ENCODE measurements around the gene ZBTB16. TPM values are rescaled to one million over a fixed set of nuclear protein-coding genes. Genes with fewer than 3 reads are reported as not detected.

ZBTB16 gene
- total RNA-seq, 5 donors from 2014 or later (not counting 1 experiment from before 2014, with no cell fraction given), result 8.3 to 20.5 (median 12.4) TPM

DNA sequence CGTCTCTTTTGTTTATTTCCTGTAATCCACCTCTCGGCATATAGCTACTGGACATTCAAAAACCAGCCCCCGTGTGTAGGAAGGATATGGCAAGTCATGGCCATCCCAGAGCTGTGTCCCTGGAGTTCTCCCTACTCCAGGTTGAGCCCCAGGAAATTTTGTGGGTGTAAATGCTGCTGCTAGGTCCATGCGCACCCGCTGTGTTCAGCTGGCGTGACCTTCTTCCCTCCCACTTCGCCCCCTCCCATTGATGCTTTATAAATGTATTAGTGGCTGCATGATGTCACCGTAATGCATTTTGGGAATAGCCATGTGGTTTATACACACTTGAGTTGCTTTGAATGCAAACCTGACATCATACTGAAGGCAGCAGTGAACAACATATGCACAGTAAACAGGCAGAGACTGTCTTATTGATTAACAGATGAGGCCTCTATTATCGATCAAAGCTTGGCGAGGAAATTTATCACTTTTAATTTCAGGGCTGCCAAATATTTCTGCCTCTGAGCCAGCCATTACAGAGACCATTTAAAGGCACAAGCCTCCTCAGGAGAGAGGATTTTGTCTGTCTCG, 123.0 kb downstream of the ZBTB16 start:
- Mint-ChIP-seq H3K27me3 (no peaks in the 10 kb centered on the region), H3K9me3 (no peaks in the 10 kb centered on the region), H3K4me3 (peak overlapping the region; percentile 19 to 63 (median 44)), H3K36me3 (no peaks in the 10 kb centered on the region), H3K27ac (peak overlapping the region; percentile 86 to 91), H3K4me1 (peaks cover 88 to 95% (median 93%) of the 10 kb centered on the region in 3 donors)
- POLR2A ChIA-PET, result interaction anchor here (0.6 to 1.8 kb wide), 3 partner anchors 11 to 111 kb away, joined by 3 to 9 read pairs (median 4); no protein-coding TSS in a partner anchor
- Histone ChIP-seq H3K27ac (ENCODE audit: low read length) (peak overlapping the region; percentile 77), H3K4me1 (ENCODE audit: control insufficient read depth in 1 of 2, extremely low read depth in 1 of 2, insufficient read depth in 2 of 2, low read length in 2 of 2) (peaks cover 20 to 63% of the 10 kb centered on the region in 2 experiments), H3K4me3 (ENCODE audit: control insufficient read depth in 1 of 2, extremely low read depth in 1 of 2, low read length in 1 of 2) (no peak overlapping the region), H3K27me3 (replicated peaks in 1 of 2; ENCODE audit: control insufficient read depth in 2 of 2, extremely low read depth in 1 of 2, insufficient read depth in 2 of 2, low read length in 1 of 2) (no peaks in the 10 kb centered on the region), H3K36me3 (ENCODE audit: control insufficient read depth in 2 of 2, extremely low read depth in 1 of 2, insufficient read depth in 1 of 2, low read length in 1 of 2) (no peaks in the 10 kb centered on the region), H3K9me3 (no peaks in the 10 kb centered on the region)
- no peak for ATAC-seq (replicated peaks in 1 of 4)
- 87% methylated on average over 4 of the region's 11 CpGs for WGBS (ENCODE audit: insufficient coverage)
- CTCF ChIA-PET, result interaction anchor here (1.2 to 2.1 kb wide), 5 partner anchors 10 to 122 kb away, joined by 4 to 8 read pairs (median 6); no protein-coding TSS in a partner anchor
- DNase-seq, result no peak

DNA sequence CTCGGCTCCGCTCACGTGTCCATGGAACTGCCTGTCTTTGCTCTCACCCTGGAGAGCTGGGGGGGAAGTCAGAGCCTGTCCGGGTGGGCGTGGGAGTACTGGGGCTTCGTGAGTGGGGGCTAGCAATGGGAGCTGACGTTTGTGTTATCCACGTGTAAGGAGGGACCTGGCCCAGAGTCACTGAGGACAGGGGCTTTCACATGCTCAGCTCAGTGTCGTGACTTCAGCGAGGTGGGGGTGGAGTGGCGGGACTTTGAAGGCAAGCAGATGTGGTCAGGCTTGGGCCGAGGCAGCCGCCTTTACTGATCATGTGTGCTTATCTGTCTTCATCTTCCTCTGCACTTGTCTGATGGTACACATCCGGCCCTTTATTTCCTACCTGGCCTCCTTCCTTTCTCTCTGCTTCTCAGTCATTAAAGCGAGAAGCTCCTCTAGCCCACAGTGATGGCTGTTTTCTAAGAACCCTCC, 123.6 kb downstream of the ZBTB16 start:
- H3K27me3 ChIP-seq (replicated peaks in 1 of 2; ENCODE audit: control insufficient read depth in 2 of 2, extremely low read depth in 1 of 2, insufficient read depth in 2 of 2, low read length in 1 of 2), result no peaks in the 10 kb centered on the region
- no peak overlapping the region for H3K4me3 ChIP-seq (ENCODE audit: control insufficient read depth in 1 of 2, extremely low read depth in 1 of 2, low read length in 1 of 2)
- ChIA-PET POLR2A (interaction anchor here (0.5 to 1.8 kb wide), 3 partner anchors 10 to 77 kb away, joined by 4 to 9 read pairs (median 4); no protein-coding TSS in a partner anchor), CTCF (interaction anchor here (0.6 to 1.8 kb wide), 6 partner anchors 9 to 122 kb away, joined by 3 to 7 read pairs (median 4); no protein-coding TSS in a partner anchor)
- no peaks in the 10 kb centered on the region for H3K9me3 Mint-ChIP-seq
- H3K27ac Mint-ChIP-seq, result peak overlapping the region; percentile 86 to 91
- H3K9me3 ChIP-seq, result no peaks in the 10 kb centered on the region
- ATAC-seq (replicated peaks in 1 of 4) (peak; percentile 83 to 93 (median 88)), DNase-seq (peak; percentile 43 to 89 (median 67))
- H3K4me1 ChIP-seq (ENCODE audit: control insufficient read depth in 1 of 2, extremely low read depth in 1 of 2, insufficient read depth in 2 of 2, low read length in 2 of 2), result peaks cover 20 to 63% of the 10 kb centered on the region in 2 experiments
- H3K27me3 Mint-ChIP-seq, result no peaks in the 10 kb centered on the region
- peak overlapping the region; percentile 77 for H3K27ac ChIP-seq (ENCODE audit: low read length)
- 6% methylated on average over 9 of the region's 15 CpGs for WGBS (ENCODE audit: insufficient coverage)
- peak overlapping the region; percentile 19 to 63 (median 44) for H3K4me3 Mint-ChIP-seq
- peaks cover 86 to 93% (median 92%) of the 10 kb centered on the region in 3 donors for H3K4me1 Mint-ChIP-seq
- no peaks in the 10 kb centered on the region for H3K36me3 Mint-ChIP-seq
- H3K36me3 ChIP-seq (ENCODE audit: control insufficient read depth in 2 of 2, extremely low read depth in 1 of 2, insufficient read depth in 1 of 2, low read length in 1 of 2), result no peaks in the 10 kb centered on the region

DNA sequence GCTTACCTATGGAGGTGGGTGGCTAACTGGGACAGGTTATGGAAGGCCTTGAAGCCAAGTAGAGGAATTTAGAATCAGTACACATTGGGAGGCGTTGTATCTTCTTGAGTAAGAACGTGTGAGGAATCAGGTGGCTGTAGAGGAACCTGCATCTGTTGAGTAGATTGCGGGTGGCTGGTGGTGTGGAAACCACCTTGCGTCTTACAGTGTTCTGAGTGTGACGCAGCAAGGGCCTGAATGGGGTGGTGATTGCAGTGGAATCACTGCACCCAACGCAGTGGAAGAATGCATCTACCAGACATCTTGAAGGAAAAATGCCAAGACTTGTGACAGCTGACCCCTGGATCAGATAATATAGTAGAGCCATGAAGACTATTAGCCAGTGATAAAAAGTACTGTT, 125.9 kb downstream of the ZBTB16 start:
- ChIA-PET POLR2A (no interaction called here), CTCF (no interaction called here)
- Mint-ChIP-seq H3K27ac (peak overlapping the region; percentile 56 to 74), H3K4me3 (no peak overlapping the region), H3K27me3 (no peaks in the 10 kb centered on the region), H3K4me1 (peaks cover 73 to 79% (median 76%) of the 10 kb centered on the region in 3 donors), H3K9me3 (peaks cover 0 to 5% (median 0%) of the 10 kb centered on the region in 3 donors), H3K36me3 (no peaks in the 10 kb centered on the region)
- DNase-seq (peak in 19 of 35 experiments; percentile 15 to 68 (median 43)), ATAC-seq (replicated peaks in 1 of 4) (no peak)
- H3K9me3 ChIP-seq, result no peaks in the 10 kb centered on the region
- no peak overlapping the region for H3K27ac ChIP-seq (ENCODE audit: low read length)
- WGBS (ENCODE audit: insufficient coverage), result 94% methylated on average over 6 of the region's 6 CpGs
- H3K36me3 ChIP-seq (ENCODE audit: control insufficient read depth in 2 of 2, extremely low read depth in 1 of 2, insufficient read depth in 1 of 2, low read length in 1 of 2), result no peaks in the 10 kb centered on the region
- no peaks in the 10 kb centered on the region for H3K27me3 ChIP-seq (replicated peaks in 1 of 2; ENCODE audit: control insufficient read depth in 2 of 2, extremely low read depth in 1 of 2, insufficient read depth in 2 of 2, low read length in 1 of 2)
- H3K4me3 ChIP-seq (ENCODE audit: control insufficient read depth in 1 of 2, extremely low read depth in 1 of 2, low read length in 1 of 2), result no peak overlapping the region
- H3K4me1 ChIP-seq (ENCODE audit: control insufficient read depth in 1 of 2, extremely low read depth in 1 of 2, insufficient read depth in 2 of 2, low read length in 2 of 2), result peaks cover 14 to 42% of the 10 kb centered on the region in 2 experiments

DNA sequence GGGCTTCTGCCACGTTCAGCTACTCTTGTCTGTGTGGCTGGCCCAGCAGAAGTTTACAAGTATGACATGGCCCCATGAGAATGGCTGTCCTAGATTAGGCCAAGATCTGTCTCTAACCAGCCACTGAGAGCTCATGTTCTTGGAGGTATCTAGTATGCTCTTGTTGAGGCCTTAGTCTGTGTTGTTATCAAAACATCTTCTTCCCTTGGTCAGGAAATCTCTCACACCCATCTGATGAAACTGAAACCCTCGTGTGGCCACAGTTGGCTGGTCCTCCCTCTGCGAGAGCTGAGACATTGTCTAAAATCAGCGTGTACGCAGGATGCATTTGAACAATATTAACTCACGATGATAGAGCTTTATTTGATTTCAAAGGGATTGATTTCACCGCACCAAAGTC, 127.7 kb downstream of the ZBTB16 start:
- no peak for ATAC-seq (replicated peaks in 1 of 4)
- Mint-ChIP-seq H3K36me3 (peaks cover 9% of the 10 kb centered on the region), H3K27ac (peak overlapping the region; percentile 56 to 77), H3K4me3 (no peak overlapping the region), H3K9me3 (peaks cover 4 to 17% (median 6%) of the 10 kb centered on the region in 3 donors), H3K27me3 (no peaks in the 10 kb centered on the region), H3K4me1 (peaks cover 58 to 64% (median 59%) of the 10 kb centered on the region in 3 donors)
- POLR2A ChIA-PET, result interaction anchor here in 1 of 2 donors (1.2 kb wide), 1 partner anchor 17 kb away, joined by 3 read pairs; no protein-coding TSS in a partner anchor
- Histone ChIP-seq H3K27me3 (replicated peaks in 1 of 2; ENCODE audit: control insufficient read depth in 2 of 2, extremely low read depth in 1 of 2, insufficient read depth in 2 of 2, low read length in 1 of 2) (no peaks in the 10 kb centered on the region), H3K9me3 (no peaks in the 10 kb centered on the region), H3K36me3 (ENCODE audit: control insufficient read depth in 2 of 2, extremely low read depth in 1 of 2, insufficient read depth in 1 of 2, low read length in 1 of 2) (no peaks in the 10 kb centered on the region), H3K4me1 (ENCODE audit: control insufficient read depth in 1 of 2, extremely low read depth in 1 of 2, insufficient read depth in 2 of 2, low read length in 2 of 2) (peaks cover 14 to 26% of the 10 kb centered on the region in 2 experiments), H3K4me3 (ENCODE audit: control insufficient read depth in 1 of 2, extremely low read depth in 1 of 2, low read length in 1 of 2) (no peak overlapping the region), H3K27ac (ENCODE audit: low read length) (no peak overlapping the region)
- DNase-seq, result no peak
- WGBS (ENCODE audit: insufficient coverage), result 70% methylated on average over 3 of the region's 7 CpGs
- CTCF ChIA-PET, result interaction anchor here in 1 of 2 donors (0.6 to 1.0 kb wide), 4 partner anchors 19 to 312 kb away, joined by 3 to 5 read pairs (median 4); no protein-coding TSS in a partner anchor

DNA sequence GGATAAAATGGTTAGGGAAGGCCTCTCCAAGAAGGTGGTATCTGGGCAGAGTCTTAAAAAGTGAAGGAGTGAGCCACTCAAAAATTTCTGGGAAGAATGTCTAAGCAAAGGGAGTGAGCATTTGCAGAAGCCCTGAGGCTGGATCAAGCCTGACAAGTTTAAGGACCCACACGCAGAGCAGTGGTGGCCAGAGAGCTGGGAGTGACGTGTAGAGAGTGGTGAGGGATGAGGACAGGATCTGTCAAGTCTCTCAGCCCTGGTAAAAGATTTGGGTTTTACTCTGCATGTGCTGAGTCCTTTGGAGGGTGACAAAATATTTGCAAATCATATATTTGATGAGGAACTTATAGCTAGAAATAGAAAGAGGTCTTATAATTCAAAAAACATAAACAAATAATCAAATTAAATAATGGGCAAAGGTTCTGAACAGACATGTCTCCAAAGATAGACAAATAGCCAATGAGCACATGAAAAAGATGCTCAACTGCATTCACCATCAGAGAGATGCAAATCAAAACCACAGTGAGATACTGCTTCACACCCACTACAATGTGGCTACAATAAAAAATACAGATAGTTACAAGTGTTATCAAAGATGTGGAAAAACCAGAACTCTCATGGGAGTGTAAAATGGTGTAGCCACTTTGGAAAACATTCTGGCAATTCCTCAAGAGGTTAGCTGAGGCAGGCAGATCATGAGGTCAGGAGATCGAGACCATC, 129.5 kb downstream of the ZBTB16 start:
- ATAC-seq (replicated peaks in 1 of 4), result no peak
- no peak overlapping the region for H3K4me3 ChIP-seq (ENCODE audit: control insufficient read depth in 1 of 2, extremely low read depth in 1 of 2, low read length in 1 of 2)
- no peaks in the 10 kb centered on the region for H3K27me3 Mint-ChIP-seq
- no peaks in the 10 kb centered on the region for H3K27me3 ChIP-seq (replicated peaks in 1 of 2; ENCODE audit: control insufficient read depth in 2 of 2, extremely low read depth in 1 of 2, insufficient read depth in 2 of 2, low read length in 1 of 2)
- H3K36me3 ChIP-seq (ENCODE audit: control insufficient read depth in 2 of 2, extremely low read depth in 1 of 2, insufficient read depth in 1 of 2, low read length in 1 of 2), result no peaks in the 10 kb centered on the region
- 83% methylated on average over 3 of the region's 3 CpGs for WGBS (ENCODE audit: insufficient coverage)
- H3K27ac Mint-ChIP-seq, result peak overlapping the region; percentile 16 to 59
- peaks cover 4 to 18% (median 6%) of the 10 kb centered on the region in 3 donors for H3K9me3 Mint-ChIP-seq
- peaks cover 0 to 8% of the 10 kb centered on the region in 2 experiments for H3K4me1 ChIP-seq (ENCODE audit: control insufficient read depth in 1 of 2, extremely low read depth in 1 of 2, insufficient read depth in 2 of 2, low read length in 2 of 2)
- H3K4me1 Mint-ChIP-seq, result peaks cover 50 to 59% (median 52%) of the 10 kb centered on the region in 3 donors
- peaks cover 9% of the 10 kb centered on the region for H3K36me3 Mint-ChIP-seq
- POLR2A ChIA-PET, result interaction anchor here (0.7 kb wide), 2 partner anchors 87 to 264 kb away, joined by 4 to 6 read pairs; no protein-coding TSS in a partner anchor
- no peak overlapping the region for H3K27ac ChIP-seq (ENCODE audit: low read length)
- no peak overlapping the region for H3K4me3 Mint-ChIP-seq
- DNase-seq, result no peak
- CTCF ChIA-PET, result interaction anchor here (0.7 kb wide), 3 partner anchors 8 to 129 kb away, joined by 3 to 5 read pairs (median 4); partner anchors contain the start of gene ZBTB16 (in 1 of the 2)
- no peaks in the 10 kb centered on the region for H3K9me3 ChIP-seq

DNA sequence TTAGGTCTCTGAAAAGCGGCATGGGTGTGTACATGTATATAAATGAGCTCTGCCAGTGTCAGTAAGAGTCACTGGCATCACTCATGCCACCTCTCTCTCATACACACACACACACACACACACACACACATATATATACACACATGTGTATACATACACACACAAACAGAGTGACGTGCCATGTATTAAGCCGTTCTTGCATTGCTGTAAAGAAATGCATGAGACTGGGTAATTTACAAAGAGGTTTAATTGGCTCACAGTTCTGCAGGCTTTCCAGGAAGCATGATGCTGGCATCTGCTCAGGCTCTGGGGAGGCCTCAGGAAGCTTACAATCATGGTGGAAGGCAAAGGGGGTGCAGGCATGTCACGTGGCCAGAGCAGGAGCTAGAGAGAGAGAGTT, 131.1 kb downstream of the ZBTB16 start:
- Mint-ChIP-seq H3K27me3 (no peaks in the 10 kb centered on the region), H3K4me3 (no peak overlapping the region), H3K36me3 (peaks cover 9% of the 10 kb centered on the region), H3K27ac (peak overlapping the region in 1 of 2 donors; percentile 36), H3K4me1 (peaks cover 39 to 60% (median 50%) of the 10 kb centered on the region in 3 donors), H3K9me3 (peaks cover 4 to 18% (median 6%) of the 10 kb centered on the region in 3 donors)
- 100% methylated on average over 2 of the region's 4 CpGs for WGBS (ENCODE audit: insufficient coverage)
- H3K4me3 ChIP-seq (ENCODE audit: control insufficient read depth in 1 of 2, extremely low read depth in 1 of 2, low read length in 1 of 2), result no peak overlapping the region
- H3K4me1 ChIP-seq (ENCODE audit: control insufficient read depth in 1 of 2, extremely low read depth in 1 of 2, insufficient read depth in 2 of 2, low read length in 2 of 2), result peaks cover 0 to 8% of the 10 kb centered on the region in 2 experiments
- no peaks in the 10 kb centered on the region for H3K27me3 ChIP-seq (replicated peaks in 1 of 2; ENCODE audit: control insufficient read depth in 2 of 2, extremely low read depth in 1 of 2, insufficient read depth in 2 of 2, low read length in 1 of 2)
- no peak overlapping the region for H3K27ac ChIP-seq (ENCODE audit: low read length)
- ChIA-PET POLR2A (interaction anchor here in 1 of 2 donors (0.6 kb wide), 1 partner anchor 252 kb away, joined by 3 read pairs; no protein-coding TSS in a partner anchor), CTCF (no interaction called here)
- H3K36me3 ChIP-seq (ENCODE audit: control insufficient read depth in 2 of 2, extremely low read depth in 1 of 2, insufficient read depth in 1 of 2, low read length in 1 of 2), result no peaks in the 10 kb centered on the region
- no peaks in the 10 kb centered on the region for H3K9me3 ChIP-seq
- no peak for ATAC-seq (replicated peaks in 1 of 4)
- DNase-seq, result no peak
